ENCODE data around the gene ZNF784. TPM values are rescaled to one million over a fixed set of nuclear protein-coding genes. Genes with fewer than 3 reads are reported as not detected.
A peak's percentile ranks its signal among the peaks of the same experiment; 100 is the strongest.

The ZNF784 gene
- total RNA-seq, 1 experiment from 2014 or later, result 3.6 TPM

GRCh38 chr19:55646889-55647731 is 22.7 kb upstream of the ZNF784 start:
- in situ Hi-C loops (cut with HindIII; ENCODE audit: low pct_unique_long_range_greater_than_20kb, low sequenced_read_pairs), result no loop called here
- DNase-seq (ENCODE audit: low read depth), result no peak

- in situ Hi-C loops (cut with HindIII; ENCODE audit: low pct_unique_long_range_greater_than_20kb, low sequenced_read_pairs), result no loop called here
- DNase-seq (ENCODE audit: low read depth), result no peak
These were observed 21.1 kb upstream of the ZNF784 start for GRCh38 chr19:55645512-55645881.

- in situ Hi-C loops (cut with HindIII; ENCODE audit: low pct_unique_long_range_greater_than_20kb, low sequenced_read_pairs), result no loop called here
- peak; percentile 45 for DNase-seq (ENCODE audit: low read depth)
These were observed 20.6 kb upstream of the ZNF784 start for GRCh38 chr19:55644842-55645511.

- no peak for DNase-seq (ENCODE audit: low read depth)
- in situ Hi-C loops (cut with HindIII; ENCODE audit: low pct_unique_long_range_greater_than_20kb, low sequenced_read_pairs), result no loop called here
These were observed 19.9 kb upstream of the ZNF784 start for GRCh38 chr19:55644191-55644833.

DNA sequence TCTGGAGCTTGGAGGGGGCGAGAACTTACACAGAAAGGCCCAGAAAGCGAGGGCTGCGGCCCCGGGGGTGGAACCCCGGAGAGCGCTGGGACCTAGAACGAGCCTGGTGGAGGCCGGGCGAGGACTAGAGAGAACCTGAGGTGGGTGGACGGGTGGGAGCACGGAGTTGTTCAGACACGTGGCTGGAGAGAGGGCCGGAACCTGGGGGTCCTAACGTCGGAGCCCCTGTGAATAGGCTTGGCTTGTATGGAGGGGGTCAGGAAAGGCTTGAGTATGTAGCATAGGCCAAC is 19.5 kb upstream of the ZNF784 start:
- in situ Hi-C loops (cut with HindIII; ENCODE audit: low pct_unique_long_range_greater_than_20kb, low sequenced_read_pairs), result no loop called here
- no peak for DNase-seq (ENCODE audit: low read depth)

DNA sequence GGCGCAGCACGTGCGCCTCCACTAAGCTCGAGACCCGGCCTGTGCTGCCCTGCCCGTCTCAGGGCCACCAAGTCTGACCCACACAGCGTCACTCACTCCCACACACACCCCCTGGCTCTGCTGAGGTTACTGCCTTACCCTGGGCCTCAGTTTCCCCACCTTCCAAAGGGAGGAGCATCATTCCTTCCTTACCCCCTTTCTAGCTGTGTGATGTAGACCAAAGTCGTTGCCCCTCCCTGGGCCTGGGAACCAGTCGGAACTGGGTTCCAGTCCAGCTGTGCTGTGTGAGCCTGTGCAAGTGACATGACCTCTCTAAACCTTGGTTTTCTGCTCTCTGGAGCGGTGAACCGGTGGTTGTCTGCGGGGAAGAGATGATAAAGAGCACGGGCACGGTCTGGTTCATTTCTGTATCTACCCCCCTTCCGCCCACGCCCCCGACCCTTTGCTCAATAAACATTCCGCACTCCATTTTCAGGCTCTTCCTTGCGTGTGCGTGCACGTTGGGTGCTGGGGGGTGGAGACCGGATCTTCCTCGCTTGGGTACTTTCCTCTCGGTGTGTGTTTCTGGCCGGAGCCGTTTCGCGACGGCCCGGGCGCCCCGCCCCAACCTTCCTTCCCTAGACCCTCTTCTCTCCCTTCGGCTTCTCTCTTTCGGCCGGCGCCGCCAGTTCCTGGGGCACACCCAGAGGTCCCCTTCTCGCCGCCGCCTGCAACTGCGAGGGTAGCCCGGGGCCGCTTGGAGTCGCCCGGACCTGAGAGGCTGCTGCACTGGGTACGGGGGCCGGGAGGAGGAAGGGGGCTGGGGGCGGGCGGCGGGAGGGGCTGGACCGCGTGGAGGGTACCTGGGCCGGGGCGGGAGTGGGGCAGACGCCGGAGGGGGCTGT is 18.9 kb upstream of the ZNF784 start, which contains the start of gene ZNF581:
ZNF581 (plus strand) TSS at position 647 of the 884 bp plus-strand sequence. CDS start 923 bp downstream, outside the sequence.
- in situ Hi-C loops (cut with HindIII; ENCODE audit: low pct_unique_long_range_greater_than_20kb, low sequenced_read_pairs), result no loop called here
- peak; percentile 95 for DNase-seq (ENCODE audit: low read depth)

- in situ Hi-C loops (cut with HindIII; ENCODE audit: low pct_unique_long_range_greater_than_20kb, low sequenced_read_pairs), result no loop called here
- peak; percentile 39 for DNase-seq (ENCODE audit: low read depth)
These were observed 18.0 kb upstream of the ZNF784 start for GRCh38 chr19:55642153-55643002.

DNA sequence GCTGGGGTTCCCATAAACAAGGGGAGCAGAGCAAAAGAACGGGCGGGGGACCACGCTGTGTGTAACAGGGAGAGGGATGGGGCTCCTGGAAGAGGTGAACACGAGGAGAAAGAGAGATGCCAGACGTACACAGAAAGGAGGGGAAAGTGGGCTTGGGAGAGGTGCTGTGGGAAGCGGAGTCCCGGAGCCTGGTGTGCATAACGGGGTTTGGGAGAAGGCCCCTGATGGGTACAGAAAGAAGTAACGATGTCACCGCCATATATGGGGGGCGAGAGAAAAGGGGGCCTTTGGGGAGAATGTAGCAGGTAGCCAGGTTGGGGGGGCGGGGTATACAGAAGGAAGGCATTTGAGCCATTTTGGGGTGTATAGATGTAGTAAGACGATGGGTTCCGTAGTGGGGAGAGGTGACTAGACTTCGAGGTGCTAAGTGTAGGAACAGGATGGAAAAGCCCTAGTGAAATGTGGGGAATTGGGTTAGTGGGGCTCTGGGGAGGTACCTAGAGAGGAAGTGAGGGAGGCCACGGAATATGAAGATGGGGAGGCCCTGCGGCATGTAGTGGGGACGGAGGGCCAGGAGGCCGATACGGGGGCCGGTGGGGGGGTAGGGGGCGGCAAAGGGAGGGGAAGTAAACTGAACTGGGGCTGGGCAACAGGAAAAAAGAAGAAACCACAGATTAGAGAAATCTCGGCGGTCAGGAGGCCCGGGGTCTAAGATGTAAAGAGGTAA is 17.2 kb upstream of the ZNF784 start:
- no peak for DNase-seq (ENCODE audit: low read depth)
- in situ Hi-C loops (cut with HindIII; ENCODE audit: low pct_unique_long_range_greater_than_20kb, low sequenced_read_pairs), result no loop called here

- in situ Hi-C loops (cut with HindIII; ENCODE audit: low pct_unique_long_range_greater_than_20kb, low sequenced_read_pairs), result no loop called here
- DNase-seq (ENCODE audit: low read depth), result peak; percentile 88
These were observed 16.4 kb upstream of the ZNF784 start, which contains the start of gene ZNF580 for GRCh38 chr19:55640577-55641425. TSS of gene ZNF580 (plus strand) at chr19:55641002. CDS start at chr19:55642509, 1,507 bp downstream.

DNA sequence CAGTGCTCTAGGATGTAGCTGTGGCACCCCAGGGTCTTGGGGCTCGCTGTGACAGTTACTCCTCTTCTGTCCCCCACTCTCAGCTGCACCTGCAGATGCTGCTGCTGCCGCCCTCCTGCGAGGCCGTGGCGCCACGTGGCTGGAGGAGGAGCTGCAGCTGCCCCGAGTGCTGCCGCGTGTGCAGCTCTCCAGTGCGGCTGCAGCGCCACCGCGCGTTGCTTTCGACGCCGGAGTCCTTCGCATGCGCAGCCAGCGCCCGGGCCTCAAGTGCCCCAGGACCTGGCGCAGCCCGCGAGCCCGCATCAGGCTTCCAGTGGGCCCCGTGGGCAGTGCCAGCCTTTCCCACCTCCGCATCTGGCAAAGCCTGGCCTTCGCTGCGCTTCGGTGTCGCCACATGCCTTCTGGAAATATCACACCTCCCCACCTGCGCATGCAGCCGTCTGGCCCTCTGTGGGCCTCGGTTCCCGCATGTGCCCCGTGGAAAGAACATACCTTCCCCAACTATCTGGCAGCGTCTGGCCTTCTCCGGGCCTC is 15.7 kb upstream of the ZNF784 start:
- in situ Hi-C loops (cut with HindIII; ENCODE audit: low pct_unique_long_range_greater_than_20kb, low sequenced_read_pairs), result no loop called here
- DNase-seq (ENCODE audit: low read depth), result peak; percentile 44

- in situ Hi-C loops (cut with HindIII; ENCODE audit: low pct_unique_long_range_greater_than_20kb, low sequenced_read_pairs), result no loop called here
- no peak for DNase-seq (ENCODE audit: low read depth)
These were observed 14.5 kb upstream of the ZNF784 start for GRCh38 chr19:55638864-55639359.

- in situ Hi-C loops (cut with HindIII; ENCODE audit: low pct_unique_long_range_greater_than_20kb, low sequenced_read_pairs), result no loop called here
- DNase-seq (ENCODE audit: low read depth), result no peak
These were observed 13.2 kb upstream of the ZNF784 start for GRCh38 chr19:55637534-55637933.

DNA sequence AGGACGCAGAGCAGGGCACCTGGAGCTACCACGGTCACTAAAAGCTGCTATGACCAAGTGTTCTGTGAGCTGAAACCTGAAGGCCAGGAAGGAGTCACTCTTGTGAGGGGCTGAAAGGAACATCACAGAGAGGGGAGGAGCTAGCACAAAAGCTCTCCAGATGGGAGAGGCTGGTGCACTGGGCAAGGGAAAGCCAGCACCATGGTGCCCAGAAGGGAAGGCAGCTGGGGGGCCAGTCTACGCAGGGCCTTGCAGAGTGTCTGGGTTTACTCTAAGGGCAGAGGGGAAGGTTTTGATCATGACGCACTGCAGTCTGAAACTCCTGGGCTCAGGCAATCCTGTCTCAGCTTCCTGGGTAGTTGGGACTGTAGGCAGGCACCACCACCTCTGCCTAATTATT is 12.4 kb upstream of the ZNF784 start:
- in situ Hi-C loops (cut with HindIII; ENCODE audit: low pct_unique_long_range_greater_than_20kb, low sequenced_read_pairs), result no loop called here
- DNase-seq (ENCODE audit: low read depth), result no peak

GRCh38 chr19:55635856-55636440 is 11.6 kb upstream of the ZNF784 start:
- in situ Hi-C loops (cut with HindIII; ENCODE audit: low pct_unique_long_range_greater_than_20kb, low sequenced_read_pairs), result no loop called here
- no peak for DNase-seq (ENCODE audit: low read depth)

DNA sequence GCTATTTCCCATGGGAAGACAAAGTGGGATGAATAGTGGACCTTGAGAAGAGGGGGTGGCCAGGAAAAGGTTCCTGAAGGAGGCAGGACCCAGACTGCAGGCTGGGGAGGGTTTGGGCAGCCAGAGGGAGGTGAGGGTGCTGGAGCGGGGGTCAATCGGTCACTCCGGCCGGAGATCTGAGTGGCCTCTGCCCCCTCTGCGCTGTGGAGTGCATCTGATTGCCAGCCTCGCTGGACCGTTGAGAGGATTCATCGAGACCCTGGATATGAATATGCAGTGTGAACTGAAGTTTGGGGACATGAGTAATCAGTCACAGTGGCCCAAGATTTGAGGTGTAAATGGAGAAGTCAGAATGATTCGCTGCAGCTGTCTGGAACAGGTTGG is 11.0 kb upstream of the ZNF784 start:
- in situ Hi-C loops (cut with HindIII; ENCODE audit: low pct_unique_long_range_greater_than_20kb, low sequenced_read_pairs), result no loop called here
- DNase-seq (ENCODE audit: low read depth), result no peak

Data from Caki2 (cell line).